Hematopoietic multipotent progenitor cell treated with erythropoietin and hydrocortisone succinate and interleukin-3 and kit ligand, for 4 days (in vitro differentiated cells): Measurements from ENCODE around the gene ARX.

Experiments used
- DNase-seq: peaks from one replicate; pipeline ENCODE4 v3.0.0-alpha.2; 2015

Gene ARX

DNA sequence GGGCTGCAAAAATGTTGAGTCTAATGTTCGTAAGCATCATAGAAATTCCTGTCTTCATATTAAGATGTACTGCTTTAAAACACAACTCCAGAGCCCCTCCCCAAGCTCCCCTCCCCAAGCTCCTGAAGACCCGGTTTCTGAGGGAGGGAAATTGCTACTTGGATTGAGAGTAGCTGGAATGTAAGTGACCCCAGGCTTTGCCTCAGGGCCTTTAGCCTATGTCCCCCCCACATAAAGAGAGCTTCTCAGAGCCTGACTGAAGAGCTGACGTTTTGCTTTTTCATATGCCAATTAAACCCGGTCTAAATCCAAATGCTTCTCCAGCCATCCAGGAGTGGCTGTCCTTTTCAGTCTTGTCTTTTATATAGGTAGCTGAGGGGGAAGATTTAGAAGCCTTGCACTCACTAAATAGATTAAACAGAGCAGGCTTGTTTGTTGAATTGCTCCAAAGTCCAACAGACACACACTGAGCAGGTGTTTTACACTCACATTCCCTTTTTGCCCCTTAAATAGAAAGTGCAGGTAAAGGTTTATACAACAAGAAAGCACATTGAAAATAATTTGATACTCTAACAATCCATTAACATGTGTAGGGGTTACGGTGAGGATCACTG, 19.6 kb downstream of the ARX start:
- no peak for DNase-seq

DNA sequence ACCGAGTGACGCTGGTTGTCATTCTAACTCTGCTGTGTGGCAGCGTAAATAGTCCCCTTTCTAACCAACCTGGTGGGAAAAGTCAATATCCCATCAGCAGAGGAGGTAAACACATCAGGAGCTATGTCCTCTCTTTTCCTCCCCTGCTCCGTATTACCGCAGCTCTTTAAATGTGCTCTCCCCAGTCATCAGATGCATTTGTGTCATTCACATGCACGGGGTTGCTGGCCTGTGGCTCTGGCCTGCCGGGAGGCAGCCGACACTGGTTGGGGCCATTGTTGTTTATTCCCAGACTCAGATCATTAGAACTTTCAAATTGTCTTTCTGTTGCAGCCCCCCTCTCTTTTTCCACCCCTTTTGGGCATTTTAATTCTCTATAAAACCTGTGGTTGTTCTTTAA, 21.9 kb downstream of the ARX start:
- no peak for DNase-seq

DNA sequence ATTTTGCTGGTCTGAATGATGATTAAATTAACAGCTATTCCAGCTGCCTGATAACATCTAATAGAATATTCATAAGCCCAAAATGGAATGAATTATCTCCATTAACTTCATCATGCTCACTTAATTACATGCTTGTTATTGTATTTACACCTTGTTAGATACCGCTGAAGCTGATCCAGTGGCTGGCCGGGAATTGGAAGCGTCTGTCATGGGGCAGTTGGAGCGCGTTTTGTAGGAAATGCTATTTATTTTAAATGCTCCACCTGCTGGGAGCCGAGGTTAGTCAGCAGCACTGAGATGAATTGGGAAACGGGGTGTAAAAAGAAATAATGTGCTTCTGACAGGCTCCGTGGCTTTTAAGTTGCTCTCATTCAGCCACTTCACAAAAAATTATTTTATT, 25.2 kb downstream of the ARX start:
- DNase-seq, result no peak

DNA sequence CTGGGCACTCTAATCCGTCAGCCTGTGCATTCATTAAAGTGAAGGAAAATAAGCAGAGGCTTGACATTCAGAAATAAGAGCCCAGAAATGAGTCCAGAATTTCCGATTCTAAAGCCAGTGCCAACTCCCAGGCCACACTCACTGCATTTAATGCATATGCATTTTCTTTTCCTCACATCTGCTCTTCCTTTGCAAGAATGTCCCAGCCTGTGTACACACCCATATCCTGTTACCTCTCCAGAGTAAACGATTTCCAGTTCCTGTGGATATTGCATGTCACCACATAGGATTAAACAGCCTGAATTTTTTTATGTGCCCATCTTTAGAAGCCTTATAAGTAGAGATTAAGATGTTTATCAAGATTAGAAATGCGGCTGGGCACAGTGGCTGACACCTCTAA, 27.5 kb downstream of the ARX start:
- no peak for DNase-seq

DNA sequence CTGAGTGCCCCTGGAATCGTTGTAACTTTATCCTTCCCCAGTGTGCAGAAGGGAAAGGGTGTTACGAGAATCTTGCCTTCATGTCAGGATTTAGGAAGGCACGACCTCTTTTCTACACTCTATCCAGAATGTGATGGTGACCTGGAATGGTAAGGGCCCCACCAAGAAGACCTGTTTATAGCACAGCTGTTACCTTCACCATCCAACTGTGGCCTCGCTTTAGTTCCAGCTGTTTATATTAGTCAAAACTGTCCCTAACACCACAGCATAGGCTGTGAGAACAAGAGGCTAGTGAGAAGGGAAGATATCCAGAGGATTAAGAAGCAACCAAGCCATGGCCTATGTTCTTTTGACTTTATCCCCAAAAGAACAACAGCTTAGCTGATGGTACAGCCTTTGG, 28.0 kb downstream of the ARX start:
- no peak for DNase-seq

DNA sequence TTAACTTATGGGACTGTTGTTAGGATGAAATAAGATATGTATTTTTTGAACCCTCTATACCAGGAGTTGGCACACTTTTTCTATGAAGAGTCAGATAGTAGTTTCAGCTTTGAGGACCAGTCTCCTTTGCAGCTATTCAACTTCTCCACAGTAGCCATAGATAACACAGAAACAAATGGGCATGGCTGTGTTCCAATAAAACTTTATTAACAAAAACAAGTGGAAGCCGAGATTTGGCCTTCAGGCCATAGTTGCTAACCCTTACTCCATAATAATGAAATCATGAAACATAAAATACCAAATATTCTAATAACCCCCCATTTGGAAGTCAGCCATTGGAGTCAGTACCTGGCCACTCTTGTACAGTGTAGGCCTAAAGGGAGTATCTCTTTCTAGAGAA, 30.6 kb downstream of the ARX start:
- DNase-seq, result no peak

DNA sequence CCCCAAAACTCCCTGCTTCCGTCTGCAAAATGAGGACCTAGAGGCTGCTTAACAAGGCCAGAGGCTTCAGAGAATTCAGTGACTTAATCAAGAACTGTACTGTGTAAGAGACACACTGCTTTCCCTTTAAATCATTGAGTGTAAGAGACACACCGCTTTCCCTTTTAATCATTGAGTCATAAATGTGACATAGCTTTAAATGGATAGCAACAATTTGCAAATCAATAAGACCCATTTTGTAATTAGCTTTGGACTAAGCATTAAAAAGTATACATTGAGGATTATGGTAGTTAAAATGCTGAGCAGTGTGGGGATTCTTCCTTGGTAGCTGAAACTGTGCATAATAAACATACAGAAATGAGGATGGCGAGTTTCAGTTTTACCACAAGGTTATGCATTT, 31.8 kb downstream of the ARX start:
- DNase-seq, result no peak

DNA sequence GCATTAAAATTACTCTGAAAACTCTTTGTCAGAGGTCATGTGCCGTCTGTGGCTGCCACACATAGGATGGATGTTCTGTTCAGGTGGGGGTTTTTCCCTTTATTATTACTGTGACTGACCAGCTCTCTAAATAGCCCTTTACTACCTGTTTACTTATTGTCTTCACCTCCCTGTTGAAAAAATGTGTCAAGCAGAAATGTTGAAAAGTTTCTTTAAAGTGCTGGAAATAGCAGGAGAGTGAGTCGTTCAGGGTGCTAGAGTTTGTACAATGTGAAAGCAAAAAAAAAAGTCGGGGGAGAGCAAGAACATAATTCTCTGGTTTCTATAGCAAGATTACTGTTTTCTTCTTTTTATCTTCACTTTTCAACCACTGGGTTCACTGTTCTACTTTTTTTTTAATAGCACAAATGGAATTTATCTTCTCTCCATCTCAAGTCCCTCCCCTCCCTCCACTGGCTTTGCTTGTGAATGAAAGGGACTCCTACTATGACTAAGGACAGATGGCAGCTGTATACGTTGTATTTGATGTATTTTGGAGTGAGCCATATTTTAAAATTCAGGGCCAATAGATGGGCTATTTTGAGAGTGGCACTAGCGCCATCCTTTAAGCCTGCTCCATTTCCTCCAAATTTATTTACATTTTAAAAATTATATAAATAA, 33.3 kb downstream of the ARX start:
- no peak for DNase-seq

DNA sequence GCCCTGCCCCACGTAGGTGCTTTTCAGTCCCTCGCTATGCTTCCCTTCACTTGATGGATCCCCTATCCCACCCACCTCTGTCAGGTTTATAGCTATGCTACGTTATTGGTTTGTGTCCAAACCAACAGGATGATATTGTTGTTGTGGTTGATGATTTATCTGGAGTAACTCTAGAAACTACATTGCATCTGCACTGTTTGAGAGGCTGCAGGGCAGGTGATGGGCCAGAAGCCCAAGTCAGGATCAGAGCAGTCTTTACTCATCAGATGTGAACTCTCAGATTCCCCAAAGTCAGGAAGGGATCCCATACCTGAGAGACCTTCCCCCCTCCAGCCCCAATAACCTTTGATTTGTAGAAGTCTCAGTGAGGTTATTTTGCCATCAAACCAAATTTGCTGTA, 34.7 kb downstream of the ARX start:
- no peak for DNase-seq

DNA sequence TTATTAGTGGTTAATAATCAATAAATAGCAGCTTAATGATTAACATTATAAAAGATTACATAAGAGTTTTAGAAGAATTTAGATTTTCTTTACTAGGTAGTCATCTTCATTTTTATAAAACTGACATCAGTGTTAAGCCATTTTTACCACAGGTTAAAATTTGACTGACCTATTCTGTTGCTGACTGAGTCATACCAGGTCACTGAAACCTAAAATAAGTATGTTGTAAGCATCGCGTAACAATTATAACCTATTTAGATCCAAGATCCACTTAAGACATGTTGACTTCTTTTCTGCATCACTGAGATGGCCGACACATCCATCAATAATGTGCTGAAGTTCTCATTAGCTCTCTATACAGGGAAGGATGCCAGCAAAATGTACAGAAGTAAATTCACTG, 36.7 kb downstream of the ARX start:
- DNase-seq, result no peak

DNA sequence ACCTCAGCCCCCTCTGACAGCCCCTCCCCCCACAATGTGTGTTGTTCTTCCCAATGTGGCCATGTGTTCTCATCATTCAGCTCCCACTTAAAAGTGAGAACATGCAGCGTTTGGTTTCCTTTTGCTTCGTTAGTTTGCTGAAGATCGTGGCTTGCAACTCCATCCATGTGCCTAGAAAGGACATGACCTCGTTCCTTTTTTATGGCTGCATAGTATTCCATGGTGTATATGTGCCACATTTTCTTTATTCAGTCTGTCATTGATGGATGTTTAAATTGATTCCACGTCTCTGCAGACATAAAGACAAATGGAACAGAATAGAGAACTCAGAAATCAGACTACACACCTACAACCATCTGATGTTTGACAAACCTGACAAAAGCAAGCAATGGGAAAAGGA, 46.0 kb downstream of the ARX start:
- no peak for DNase-seq

DNA sequence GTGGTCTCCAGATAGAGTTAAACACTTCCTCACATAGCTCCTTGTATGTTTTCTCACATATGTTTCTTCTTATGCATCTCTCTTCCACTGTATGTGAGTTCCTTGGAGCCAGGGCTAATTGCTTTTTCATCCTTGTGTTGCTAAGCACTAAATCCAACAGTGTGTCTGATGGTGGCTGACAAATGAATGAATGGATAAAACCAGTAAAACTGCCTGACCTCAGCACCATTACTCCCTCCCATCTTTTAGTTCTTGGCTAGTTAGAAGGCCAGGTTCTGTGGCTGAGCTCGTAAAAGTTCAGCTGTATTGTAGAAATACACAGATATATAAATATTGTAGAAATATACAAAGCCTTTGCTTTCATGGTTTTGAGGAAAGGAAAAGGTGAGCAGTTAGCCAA, 50.4 kb downstream of the ARX start:
- DNase-seq, result no peak

DNA sequence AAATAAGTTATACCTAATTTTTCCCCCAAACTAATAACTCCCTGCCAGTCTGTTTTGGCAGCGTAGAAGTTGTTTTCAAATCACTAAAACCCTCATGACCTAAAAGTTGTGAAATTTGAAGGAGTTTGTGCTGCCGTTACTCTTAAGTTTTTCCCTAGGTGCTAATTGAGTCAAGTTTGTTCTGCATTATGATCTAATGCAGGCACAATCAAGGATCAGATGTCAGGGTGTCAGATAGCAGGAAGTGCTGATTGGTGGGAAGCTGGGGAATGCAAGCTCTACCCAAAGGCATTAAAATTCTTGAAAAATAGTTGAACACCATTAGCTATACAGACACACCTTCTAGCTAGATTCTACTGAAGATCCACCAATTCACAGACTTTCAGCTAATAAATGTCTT, 51.9 kb downstream of the ARX start:
- no peak for DNase-seq

DNA sequence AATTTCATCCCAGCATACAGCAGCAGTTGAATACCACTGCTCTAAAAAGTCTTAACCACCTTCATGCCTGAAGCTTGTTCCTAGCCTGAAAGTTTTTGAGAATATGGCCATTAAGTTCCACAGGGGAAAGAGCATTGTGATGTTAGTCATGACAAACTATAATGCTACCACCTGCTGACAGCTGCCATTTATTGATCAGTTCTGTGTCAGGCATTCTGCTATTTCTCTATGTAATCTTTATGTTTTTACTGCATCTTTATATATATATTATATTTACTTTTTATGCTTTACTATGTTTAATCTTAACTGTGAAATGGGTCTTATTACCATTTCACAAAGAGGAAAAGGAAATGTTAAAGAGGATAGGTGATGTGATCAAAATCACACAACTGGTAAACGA, 54.0 kb downstream of the ARX start:
- DNase-seq, result no peak

DNA sequence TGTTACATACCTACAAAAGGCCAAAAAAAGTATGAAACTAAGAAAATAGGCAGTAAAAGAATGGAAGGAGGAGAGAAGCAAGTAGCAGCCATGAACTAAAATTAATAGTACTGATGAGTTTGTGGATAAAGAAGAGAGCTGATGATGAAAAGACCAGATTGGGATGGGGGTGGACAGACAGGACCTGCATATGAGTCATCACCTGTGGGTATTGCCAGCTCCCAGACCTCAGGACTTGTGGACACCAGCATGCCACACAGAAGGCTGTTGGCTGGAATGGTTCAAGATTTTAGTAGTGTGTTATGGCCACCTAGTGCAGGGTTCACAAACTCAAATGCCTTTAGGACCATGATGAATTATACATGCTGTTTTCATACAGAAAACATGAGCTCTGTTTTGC, 58.9 kb downstream of the ARX start:
- DNase-seq, result no peak

DNA sequence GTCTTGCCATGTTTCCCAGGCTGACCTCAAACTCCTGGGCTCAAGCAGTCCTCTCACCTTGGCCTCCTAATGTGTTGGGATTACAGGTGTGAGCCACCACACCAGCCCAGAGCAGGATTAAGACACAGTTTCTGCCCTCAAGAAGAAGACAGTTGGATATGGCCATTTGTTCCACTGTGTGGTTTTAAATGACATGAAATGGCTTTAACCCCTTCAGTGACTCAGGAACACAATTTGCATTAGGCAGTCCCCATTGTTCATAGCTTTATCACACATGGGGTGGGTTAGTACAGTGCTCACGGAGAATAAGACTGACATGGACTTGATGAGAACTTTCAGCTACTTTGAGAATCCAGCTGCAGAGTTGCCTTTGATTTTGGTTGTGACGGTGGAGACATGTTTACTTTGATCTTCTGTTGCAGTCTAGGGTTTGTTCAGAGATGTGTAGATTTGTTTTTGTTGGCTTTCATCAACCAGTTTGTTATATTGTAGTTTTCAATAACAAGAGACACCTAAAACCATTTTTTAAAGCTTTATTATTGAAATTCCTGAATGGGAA, 60.3 kb downstream of the ARX start:
- DNase-seq, result no peak

DNA sequence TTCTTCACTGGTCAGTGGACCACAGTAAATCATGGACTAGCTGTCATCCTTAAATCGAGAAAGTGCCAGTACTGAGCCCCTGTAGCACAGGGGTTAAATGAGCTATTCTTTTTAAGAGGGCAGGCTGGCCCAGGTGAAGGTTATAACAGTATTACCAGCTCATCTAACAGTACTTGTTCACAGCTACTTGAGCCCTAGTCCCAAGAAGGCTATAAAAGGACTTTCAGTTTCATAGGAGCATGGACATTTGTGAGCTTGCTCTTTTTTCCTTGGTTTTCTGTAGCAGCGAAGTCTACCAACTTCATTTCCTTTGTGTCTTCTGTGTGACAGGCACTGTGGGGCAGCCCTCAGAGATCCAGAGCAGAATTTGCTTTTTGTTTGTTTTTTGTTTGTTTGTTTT, 61.0 kb downstream of the ARX start:
- DNase-seq, result no peak
